T-helper 17 cell (primary cell): ENCODE results near the gene YWHAG. TPM values are rescaled to one million over a fixed set of nuclear protein-coding genes. Genes with fewer than 3 reads are reported as not detected.

Source experiments
- ATAC-seq: fragments of 150-1000 bp; cut with Tn5 transposase; 2 replicates; pipeline ENCODE4 v1.10.0; 2021; ENCODE audit warnings: mild to moderate bottlenecking, moderate library complexity
- DNase-seq, 3 donors: peaks; one replicate each; pipeline versions ENCODE4 v3.0.0 to v3.0.0-alpha.2; 2020 to 2021
- H3K9me3 ChIP-seq: one replicate; pipeline ENCODE4 v1.7.0; 2013; ENCODE audit warnings: low read length, mild to moderate bottlenecking; ENCODE audit not compliant: control insufficient read depth, poor library complexity, severe bottlenecking
- H3K27ac Mint-ChIP-seq: one replicate; pipeline ENCODE4 v1.8.0; 2022; ENCODE audit warnings: mild to moderate bottlenecking, moderate library complexity, mixed read lengths
- H3K27me3 Mint-ChIP-seq: one replicate; pipeline ENCODE4 v1.8.0; 2022; ENCODE audit warnings: mixed read lengths
- H3K36me3 Mint-ChIP-seq: one replicate; pipeline ENCODE4 v1.8.0; 2022; ENCODE audit warnings: low read depth, mixed read lengths
- H3K4me1 Mint-ChIP-seq: one replicate; pipeline ENCODE4 v1.8.0; 2022; ENCODE audit warnings: mild to moderate bottlenecking, mixed read lengths
- H3K4me3 Mint-ChIP-seq: one replicate; pipeline ENCODE4 v1.8.0; 2022; ENCODE audit warnings: mild to moderate bottlenecking, moderate library complexity, mixed read lengths
- total RNA-seq, 4 donors: library from RNA in 2 of 4; stranded (reverse) in 2 of 4; gene quantifications; one replicate each; pipeline ENCODE4 v1.2.3 and lab custom pipeline; 2022 to 2026

The YWHAG gene
- total RNA-seq, 2 donors from 2014 or later: 26.0 to 32.7 TPM

- Mint-ChIP-seq H3K4me3 (no peak overlapping the region), H3K4me1 (peaks cover 36% of the 10 kb centered on the region), H3K36me3 (peaks cover 10% of the 10 kb centered on the region), H3K27me3 (no peaks in the 10 kb centered on the region), H3K27ac (peak overlapping the region; percentile 71)
- peak; percentile 21 for ATAC-seq
- no peaks in the 10 kb centered on the region for H3K9me3 ChIP-seq
- no peak for DNase-seq
These were observed 6.6 kb downstream of the YWHAG start for GRCh38 chr7:76352193-76352592.

- H3K9me3 ChIP-seq: no peaks in the 10 kb centered on the region
- H3K4me1 Mint-ChIP-seq: peaks cover 42% of the 10 kb centered on the region
- H3K27ac Mint-ChIP-seq: no peak overlapping the region
- no peak overlapping the region for H3K4me3 Mint-ChIP-seq
- DNase-seq (no peak), ATAC-seq (no peak)
- H3K36me3 Mint-ChIP-seq: peaks cover 13% of the 10 kb centered on the region
- no peaks in the 10 kb centered on the region for H3K27me3 Mint-ChIP-seq
These were observed 7.4 kb downstream of the YWHAG start for GRCh38 chr7:76351372-76351771.

- DNase-seq (no peak), ATAC-seq (no peak)
- Mint-ChIP-seq H3K36me3 (peaks cover 12% of the 10 kb centered on the region), H3K27me3 (no peaks in the 10 kb centered on the region), H3K27ac (peak overlapping the region; percentile 14), H3K4me1 (peaks cover 44% of the 10 kb centered on the region), H3K4me3 (no peak overlapping the region)
- H3K9me3 ChIP-seq: no peaks in the 10 kb centered on the region
These were observed 9.4 kb downstream of the YWHAG start for GRCh38 chr7:76349313-76349885.

GRCh38 chr7:76347710-76348109 is 11.1 kb downstream of the YWHAG start:
- ATAC-seq: no peak
- Mint-ChIP-seq H3K4me3 (peak overlapping the region; percentile 83), H3K27me3 (no peaks in the 10 kb centered on the region), H3K4me1 (peaks cover 51% of the 10 kb centered on the region), H3K36me3 (peaks cover 16% of the 10 kb centered on the region), H3K27ac (peak overlapping the region; percentile 94)
- H3K9me3 ChIP-seq: no peaks in the 10 kb centered on the region
- no peak for DNase-seq

GRCh38 chr7:76346778-76347177 is 12.0 kb downstream of the YWHAG start:
- DNase-seq (no peak), ATAC-seq (peak; percentile 20)
- Mint-ChIP-seq H3K36me3 (peaks cover 20% of the 10 kb centered on the region), H3K27ac (peak overlapping the region; percentile 94), H3K4me1 (peaks cover 56% of the 10 kb centered on the region), H3K4me3 (peak overlapping the region; percentile 83), H3K27me3 (no peaks in the 10 kb centered on the region)
- H3K9me3 ChIP-seq: no peaks in the 10 kb centered on the region

GRCh38 chr7:76346097-76346496 is 12.7 kb downstream of the YWHAG start:
- no peak for DNase-seq
- Mint-ChIP-seq H3K27me3 (no peaks in the 10 kb centered on the region), H3K4me1 (peaks cover 53% of the 10 kb centered on the region), H3K27ac (peak overlapping the region; percentile 94), H3K36me3 (peaks cover 18% of the 10 kb centered on the region), H3K4me3 (no peak overlapping the region)
- no peak for ATAC-seq
- H3K9me3 ChIP-seq: no peaks in the 10 kb centered on the region

GRCh38 chr7:76343931-76344321 is 14.9 kb downstream of the YWHAG start:
- ATAC-seq: no peak
- Mint-ChIP-seq H3K27ac (peak overlapping the region; percentile 57), H3K4me1 (peaks cover 60% of the 10 kb centered on the region), H3K27me3 (no peaks in the 10 kb centered on the region), H3K4me3 (no peak overlapping the region), H3K36me3 (peaks cover 17% of the 10 kb centered on the region)
- no peaks in the 10 kb centered on the region for H3K9me3 ChIP-seq
- no peak for DNase-seq

- peak overlapping the region; percentile 57 for H3K27ac Mint-ChIP-seq
- no peak overlapping the region for H3K4me3 Mint-ChIP-seq
- H3K27me3 Mint-ChIP-seq: no peaks in the 10 kb centered on the region
- H3K36me3 Mint-ChIP-seq: peaks cover 17% of the 10 kb centered on the region
- H3K4me1 Mint-ChIP-seq: peaks cover 62% of the 10 kb centered on the region
- DNase-seq (no peak), ATAC-seq (no peak)
- no peaks in the 10 kb centered on the region for H3K9me3 ChIP-seq
These were observed 15.4 kb downstream of the YWHAG start for GRCh38 chr7:76343294-76343930.

GRCh38 chr7:76342222-76342621 is 16.6 kb downstream of the YWHAG start:
- H3K9me3 ChIP-seq: no peaks in the 10 kb centered on the region
- Mint-ChIP-seq H3K4me1 (peaks cover 61% of the 10 kb centered on the region), H3K27ac (peak overlapping the region; percentile 57), H3K36me3 (peaks cover 15% of the 10 kb centered on the region), H3K27me3 (no peaks in the 10 kb centered on the region), H3K4me3 (peak overlapping the region; percentile 21)
- ATAC-seq (no peak), DNase-seq (no peak)

- Mint-ChIP-seq H3K36me3 (peaks cover 12% of the 10 kb centered on the region), H3K27me3 (no peaks in the 10 kb centered on the region), H3K4me1 (peaks cover 51% of the 10 kb centered on the region), H3K27ac (no peak overlapping the region), H3K4me3 (no peak overlapping the region)
- no peak for DNase-seq
- no peaks in the 10 kb centered on the region for H3K9me3 ChIP-seq
- ATAC-seq: no peak
These were observed 18.1 kb downstream of the YWHAG start for GRCh38 chr7:76340617-76341131.

GRCh38 chr7:76338298-76339084 is 20.3 kb downstream of the YWHAG start:
- H3K27me3 Mint-ChIP-seq: no peaks in the 10 kb centered on the region
- peak overlapping the region; percentile 83 for H3K27ac Mint-ChIP-seq
- H3K36me3 Mint-ChIP-seq: peaks cover 6% of the 10 kb centered on the region
- no peak for ATAC-seq
- H3K4me3 Mint-ChIP-seq: no peak overlapping the region
- no peaks in the 10 kb centered on the region for H3K9me3 ChIP-seq
- no peak for DNase-seq
- peaks cover 40% of the 10 kb centered on the region for H3K4me1 Mint-ChIP-seq

GRCh38 chr7:76337147-76337546 is 21.6 kb downstream of the YWHAG start:
- DNase-seq: no peak
- no peak for ATAC-seq
- Mint-ChIP-seq H3K4me3 (no peak overlapping the region), H3K27ac (peak overlapping the region; percentile 83), H3K36me3 (peaks cover 3% of the 10 kb centered on the region), H3K27me3 (no peaks in the 10 kb centered on the region), H3K4me1 (peaks cover 36% of the 10 kb centered on the region)
- no peaks in the 10 kb centered on the region for H3K9me3 ChIP-seq

- H3K27ac Mint-ChIP-seq: no peak overlapping the region
- ATAC-seq (no peak), DNase-seq (no peak)
- H3K36me3 Mint-ChIP-seq: no peaks in the 10 kb centered on the region
- H3K4me3 Mint-ChIP-seq: no peak overlapping the region
- no peaks in the 10 kb centered on the region for H3K9me3 ChIP-seq
- H3K4me1 Mint-ChIP-seq: peaks cover 31% of the 10 kb centered on the region
- no peaks in the 10 kb centered on the region for H3K27me3 Mint-ChIP-seq
These were observed 22.7 kb downstream of the YWHAG start for GRCh38 chr7:76336094-76336493.
